Sciatic nerve (tissue), 2 donors: Measurements from ENCODE around the gene THEMIS. TPM values are rescaled to one million over a fixed set of nuclear protein-coding genes. Genes with fewer than 3 reads are reported as not detected.
A peak's percentile ranks its signal among the peaks of the same experiment; 100 is the strongest.
"Not testable (repeated sequence)": the region's sequence is repeated elsewhere in the genome, so short reads cannot be mapped to it uniquely, and the experiment has no call there.

ENCODE experiments used
- ATAC-seq: fragments of 200-7000 bp; cut with Tn5 transposase; one replicate; pipeline ENCODE4 v1.9.1; 2020; ENCODE audit warnings: mild to moderate bottlenecking, moderate library complexity
- DNase-seq: peaks from one replicate; pipeline ENCODE4 v3.0.0-alpha.2; 2020; ENCODE audit warnings: low spot score
- intact Hi-C: fragments of 100-400 bp; cut with DNase I; formaldehyde crosslinking; loops from one replicate; pipeline ENCODE4 v1.14.2; 2022
- total RNA-seq: library from RNA; stranded (reverse); fragmentation: NEBNext Ultra II Directional; extraction: Animal tissue kit (Norgen Biotek cat#: 25700); gene quantifications from one replicate; pipeline ENCODE4 v1.2.1, GENCODE V29; 2021
- donor health status: DM: no; HTN: no; CAD: no.
- donor health status: DM: no; HTN: no; CAD: no.

Gene THEMIS
- total RNA-seq, 1 donor from 2014 or later, result 1.3 TPM

GRCh38 chr6:127918506-127919427 is 17.9 kb upstream of the THEMIS start:
- ATAC-seq (no peak), DNase-seq (no peak)
- intact Hi-C loops, result no loop called here

DNA sequence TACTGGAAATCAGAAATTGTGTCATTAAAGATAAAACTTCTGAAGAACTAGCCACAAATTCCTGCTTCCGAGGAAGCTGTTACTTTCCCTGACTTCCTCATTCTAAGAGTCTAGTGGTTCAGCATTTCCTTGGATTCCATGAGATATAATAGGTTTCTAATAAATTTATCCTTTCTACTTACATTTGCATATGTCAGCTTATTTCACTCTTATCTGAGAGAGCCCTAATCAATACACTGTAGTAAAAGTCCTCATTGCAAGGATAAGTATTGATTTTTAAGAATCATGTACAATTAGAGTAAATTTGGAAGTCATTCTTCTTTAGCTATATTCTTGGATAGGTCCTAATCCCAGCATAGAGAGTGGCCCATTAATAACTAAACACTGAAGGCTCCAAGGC is 16.9 kb upstream of the THEMIS start:
- intact Hi-C loops, result no loop called here
- no peak for ATAC-seq
- no peak for DNase-seq

DNA sequence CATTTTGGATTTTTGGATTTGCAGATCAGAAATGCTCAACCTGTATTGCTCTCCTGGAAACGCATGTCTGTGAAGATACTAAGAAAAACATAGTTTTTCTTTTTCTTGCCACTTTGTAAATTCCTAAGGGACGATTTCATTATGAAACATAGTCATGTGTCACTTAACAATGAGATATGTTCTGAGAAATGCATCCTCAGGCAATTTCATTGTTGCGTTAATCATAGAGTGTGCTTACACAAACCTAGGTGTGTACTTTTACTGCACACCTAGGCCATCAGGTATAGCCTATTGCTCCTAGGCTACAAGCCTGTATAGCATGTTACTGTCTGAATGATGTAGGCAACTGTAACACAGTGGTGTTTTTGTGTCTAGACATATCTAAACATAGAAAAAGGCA is 13.4 kb upstream of the THEMIS start:
- ATAC-seq, result no peak
- DNase-seq, result no peak
- intact Hi-C loops, result no loop called here

GRCh38 chr6:127912914-127913313 is 12.1 kb upstream of the THEMIS start:
- no peak for DNase-seq
- ATAC-seq, result no peak
- intact Hi-C loops, result no loop called here

DNA sequence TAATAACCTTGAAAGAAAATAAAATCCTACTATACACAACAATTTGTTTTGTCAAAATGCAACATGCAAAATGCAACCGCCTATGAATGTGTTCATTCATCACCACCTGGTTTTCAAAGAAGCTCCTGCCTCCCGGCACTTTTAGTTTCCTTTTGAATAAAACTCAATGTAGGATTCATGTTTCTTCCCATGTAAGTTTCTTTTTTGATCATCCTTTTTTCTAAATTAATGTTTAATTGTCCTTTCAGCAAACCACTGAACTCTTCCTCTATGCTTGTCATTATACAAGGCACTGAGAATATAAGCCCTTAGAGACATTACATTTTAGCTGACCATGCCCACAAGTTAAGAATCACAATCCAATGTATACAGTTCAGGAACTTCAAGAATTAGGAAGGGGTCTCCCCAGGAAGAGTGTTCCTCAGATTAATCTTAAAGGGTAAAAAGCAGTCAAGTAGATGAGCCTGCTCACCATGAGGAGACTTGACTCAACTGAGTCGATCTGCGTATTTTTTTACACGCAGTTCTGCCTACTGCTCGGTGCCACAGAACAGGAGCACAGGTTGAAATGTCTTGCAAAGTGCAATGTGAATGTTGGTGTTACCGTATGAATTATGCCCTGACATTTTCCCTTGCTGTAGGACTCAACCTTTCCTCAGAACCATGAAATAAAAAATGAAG is 7.2 kb upstream of the THEMIS start:
- intact Hi-C loops, result no loop called here
- ATAC-seq (no peak), DNase-seq (no peak)

- no peak for ATAC-seq
- intact Hi-C loops, result no loop called here
Measured at GRCh38 chr6:127904160-127904559, 3.3 kb upstream of the THEMIS start.

GRCh38 chr6:127902933-127903332 is 2.1 kb upstream of the THEMIS start:
- intact Hi-C loops, result no loop called here
- no peak for DNase-seq
- ATAC-seq, result no peak

More at GRCh38 chr6:127904160-127904559, 3.3 kb upstream of the THEMIS start:
- no peak for DNase-seq

DNA sequence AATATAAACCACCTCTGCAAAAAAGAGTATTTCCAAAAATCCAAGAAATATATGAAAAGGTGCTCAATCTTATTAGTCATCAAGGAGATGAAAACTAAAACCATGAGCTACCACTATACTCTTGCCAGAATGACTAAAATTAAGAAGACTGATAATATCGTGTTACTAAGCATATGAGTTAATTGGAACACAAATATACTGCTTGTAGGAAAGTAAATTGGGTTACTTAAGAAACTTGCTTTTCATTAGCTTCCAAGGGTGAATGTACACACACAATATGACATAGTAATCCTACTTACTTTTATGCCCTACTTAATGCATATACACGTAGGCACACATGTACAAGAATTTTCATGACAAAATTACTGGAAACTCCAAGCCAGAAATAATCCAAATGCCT is 3.4 kb downstream of the THEMIS start:
- ATAC-seq (no peak), DNase-seq (no peak)
- intact Hi-C loops, result no loop called here

DNA sequence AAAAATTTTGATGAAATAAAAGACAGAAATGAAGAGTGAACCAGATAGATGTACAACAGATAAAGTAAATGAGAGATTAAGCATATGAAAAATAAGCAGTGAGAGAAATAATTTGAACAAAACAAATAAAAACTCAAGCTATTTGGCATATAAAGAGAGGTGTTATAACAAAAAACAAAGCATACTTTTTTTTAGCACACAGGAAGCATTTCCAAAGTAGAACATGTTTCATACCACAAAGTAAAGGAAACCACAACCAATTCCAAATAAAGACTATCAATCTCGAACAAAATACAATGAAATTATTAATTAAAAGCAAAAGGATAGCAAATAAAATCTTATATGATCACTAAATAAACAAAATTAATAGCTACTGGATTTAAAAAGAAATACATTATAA is 6.8 kb downstream of the THEMIS start:
- ATAC-seq (no peak), DNase-seq (no peak)
- intact Hi-C loops, result no loop called here

- ATAC-seq, result no peak
- no peak for DNase-seq
- intact Hi-C loops, result no loop called here
Measured at GRCh38 chr6:127893541-127893940, 7.3 kb downstream of the THEMIS start.

GRCh38 chr6:127891731-127892326 is 9.0 kb downstream of the THEMIS start:
- ATAC-seq (no peak), DNase-seq (no peak)
- intact Hi-C loops, result no loop called here

GRCh38 chr6:127886603-127887002 is 14.3 kb downstream of the THEMIS start:
- DNase-seq, result no peak
- intact Hi-C loops, result no loop called here
- ATAC-seq, result no peak

- ATAC-seq (no peak), DNase-seq (no peak)
- intact Hi-C loops, result no loop called here
Measured at GRCh38 chr6:127884134-127884533, 16.7 kb downstream of the THEMIS start.

GRCh38 chr6:127881949-127882348 is 18.9 kb downstream of the THEMIS start:
- ATAC-seq, DNase-seq, intact Hi-C loops: not testable (repeated sequence)

GRCh38 chr6:127880429-127880828 is 20.4 kb downstream of the THEMIS start:
- DNase-seq (no peak), ATAC-seq (no peak)
- intact Hi-C loops, result no loop called here

- ATAC-seq, result peak; percentile 51
Measured at GRCh38 chr6:127879685-127880084, 21.2 kb downstream of the THEMIS start.

DNA sequence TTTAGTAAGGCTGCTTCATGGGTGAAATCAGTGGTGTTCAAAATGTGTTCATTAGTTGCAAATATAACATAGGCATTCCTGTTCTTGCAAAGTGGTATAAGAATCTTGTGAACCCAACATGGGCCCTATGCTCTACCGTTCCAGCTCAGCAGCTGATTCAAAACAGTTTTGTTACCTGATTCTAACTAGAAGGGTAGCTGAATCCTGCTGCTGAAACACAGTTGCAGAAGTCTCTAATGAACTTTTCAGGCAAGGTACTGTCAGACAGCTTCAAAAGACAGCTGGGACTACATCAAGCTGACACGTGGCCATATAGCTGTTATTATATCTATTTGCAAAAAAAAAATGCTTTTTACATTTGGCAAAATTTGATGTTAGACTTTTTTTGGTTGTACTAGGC is 22.7 kb downstream of the THEMIS start:
- no peak for DNase-seq
- intact Hi-C loops, result no loop called here
- no peak for ATAC-seq

More at GRCh38 chr6:127879685-127880084, 21.2 kb downstream of the THEMIS start:
- intact Hi-C loops, result no loop called here
- peak; percentile 56 for DNase-seq

DNA sequence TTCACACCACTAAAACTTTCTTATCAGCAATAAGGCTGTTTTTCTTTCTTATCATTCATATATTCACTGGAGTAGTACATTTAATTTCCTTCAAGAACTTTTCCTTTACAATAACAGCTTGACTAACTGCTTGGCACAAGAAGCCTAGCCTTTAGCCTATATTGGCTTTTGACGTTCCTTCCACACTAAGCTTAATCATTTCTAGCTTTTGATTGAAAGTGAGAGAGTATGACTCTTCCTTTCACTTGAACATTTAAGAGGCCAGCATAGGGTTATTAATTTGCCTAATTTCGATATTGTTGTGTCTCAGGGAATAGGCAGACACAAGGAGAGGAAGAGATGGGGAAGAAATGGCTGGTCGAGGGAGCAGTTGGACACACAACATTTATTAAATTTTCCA is 23.6 kb downstream of the THEMIS start:
- intact Hi-C loops, result no loop called here
- ATAC-seq (no peak), DNase-seq (no peak)

- ATAC-seq (no peak), DNase-seq (no peak)
- intact Hi-C loops, result no loop called here
Measured at GRCh38 chr6:127869772-127870404, 31.0 kb downstream of the THEMIS start.
